ENCODE results near the gene ITGA11.

ITGA11 gene

DNA sequence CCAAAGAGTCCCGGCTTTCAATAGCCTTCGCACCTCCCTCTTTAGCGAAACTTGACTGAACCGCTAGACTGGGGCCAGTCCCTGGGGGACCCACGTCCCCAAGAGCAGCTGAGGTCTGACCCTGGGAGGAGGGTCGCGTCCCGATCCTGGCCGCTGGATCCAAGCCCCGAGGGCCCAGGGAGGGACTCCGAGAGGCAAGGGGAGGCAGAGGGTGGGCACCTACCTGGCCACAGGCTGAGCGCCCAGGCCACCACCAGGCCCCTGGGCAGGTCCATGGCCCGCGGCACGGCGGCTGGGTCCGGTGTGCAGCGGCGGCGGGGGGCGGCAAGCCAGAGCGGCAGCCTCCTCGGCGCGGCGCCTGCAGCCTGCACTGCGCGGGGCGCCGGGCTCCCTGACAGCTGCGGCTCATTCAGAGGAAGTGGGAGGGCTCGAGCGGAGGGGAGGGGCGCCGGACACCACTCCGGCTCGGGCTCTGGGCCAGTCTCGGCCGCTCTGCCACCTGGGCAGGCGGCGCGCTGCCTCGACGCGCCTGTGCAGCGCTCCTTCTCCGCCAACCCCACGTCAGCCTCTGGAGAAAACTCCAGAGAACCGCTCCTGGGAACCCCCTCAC, at the start of gene ITGA11:
ITGA11 (minus strand) TSS at position 372 of the 610 bp plus-strand sequence; CDS start at position 275, 97 bp downstream.
- peak; percentile 20 to 51 (median 25) for DNase-seq

- no peak for DNase-seq
Observed at GRCh38 chr15:68481321-68481720, 49.4 kb upstream of the ITGA11 start.

DNA sequence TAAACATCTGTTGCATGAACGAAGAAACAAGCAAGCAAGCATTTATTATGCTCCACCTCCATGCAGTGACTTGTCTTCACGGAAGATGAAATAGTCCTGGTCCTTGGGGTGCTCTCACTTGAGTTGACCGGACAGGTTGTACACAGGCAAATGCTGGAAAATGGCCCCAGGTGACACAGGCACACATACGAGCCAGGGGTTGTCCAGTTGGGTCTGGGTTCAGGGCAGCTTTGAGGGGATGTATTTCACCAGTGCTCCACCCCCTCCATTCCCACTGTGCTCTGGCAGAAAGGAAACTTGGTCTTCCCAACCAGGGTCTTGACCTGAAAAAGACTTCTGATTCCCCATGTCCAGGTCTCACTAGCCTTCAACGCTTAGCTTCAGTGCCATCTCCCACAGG, 48.3 kb upstream of the ITGA11 start:
- DNase-seq: no peak

DNA sequence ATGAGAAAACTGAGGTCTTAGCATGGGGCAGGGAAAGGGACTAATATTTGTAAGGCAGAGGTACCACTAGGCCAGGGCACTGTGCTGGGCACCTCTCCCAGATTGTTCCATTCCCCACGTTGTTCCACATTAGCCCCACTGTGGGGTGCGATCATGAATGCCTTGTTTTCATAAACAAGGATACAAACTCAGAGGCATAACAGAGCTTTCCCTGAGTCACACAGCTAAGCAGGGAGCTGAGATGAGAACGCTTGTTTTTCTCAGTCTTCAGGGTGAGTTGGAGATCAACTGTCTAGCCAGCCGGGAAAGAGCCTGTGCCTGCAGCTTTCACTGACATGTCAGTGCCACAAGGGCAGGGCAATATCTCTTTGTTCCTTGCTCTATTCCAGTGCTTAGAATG, 47.9 kb upstream of the ITGA11 start:
- no peak for DNase-seq

DNA sequence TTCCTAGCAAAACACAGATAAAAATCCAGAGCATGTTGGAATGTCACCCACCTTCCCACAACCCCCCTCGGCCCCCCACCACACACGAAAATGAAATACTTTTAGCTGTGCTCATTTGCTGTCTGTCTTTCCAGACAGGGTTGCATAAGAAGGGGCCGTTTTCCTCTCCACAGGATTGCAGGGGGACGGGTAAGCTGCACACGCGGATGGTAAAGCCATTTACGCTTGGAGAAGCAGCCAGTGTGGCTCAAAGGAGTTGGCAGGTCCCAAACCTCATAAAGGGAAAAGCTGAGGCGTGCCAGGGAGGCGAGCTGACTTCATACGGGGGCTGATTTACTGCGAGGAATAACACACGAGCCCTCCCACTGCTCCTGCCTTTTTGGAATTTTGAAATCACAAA, 47.4 kb upstream of the ITGA11 start:
- DNase-seq: no peak

- DNase-seq: no peak
Observed at GRCh38 chr15:68478853-68479252, 46.9 kb upstream of the ITGA11 start.

- no peak for DNase-seq
Observed at GRCh38 chr15:68475449-68475848, 43.5 kb upstream of the ITGA11 start.

DNA sequence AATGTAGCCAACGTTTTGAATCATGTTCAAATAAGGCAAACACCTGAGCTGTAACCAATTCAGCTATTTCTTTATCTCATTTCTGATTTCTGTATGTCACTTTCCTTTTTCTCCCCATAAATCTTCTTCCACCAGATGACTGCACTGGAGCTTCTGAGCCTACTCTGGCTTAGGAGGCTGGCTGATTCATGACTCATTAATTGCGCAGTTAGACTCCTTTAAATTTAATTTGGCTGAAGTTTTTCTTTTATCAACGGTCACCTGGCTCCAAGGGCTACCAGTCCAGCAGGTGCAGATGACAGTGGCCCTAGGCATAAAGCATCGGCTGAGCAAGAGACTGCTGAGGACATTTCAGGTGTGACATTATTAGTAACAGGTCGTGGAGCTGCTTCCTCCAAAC, 39.6 kb upstream of the ITGA11 start:
- no peak for DNase-seq

DNA sequence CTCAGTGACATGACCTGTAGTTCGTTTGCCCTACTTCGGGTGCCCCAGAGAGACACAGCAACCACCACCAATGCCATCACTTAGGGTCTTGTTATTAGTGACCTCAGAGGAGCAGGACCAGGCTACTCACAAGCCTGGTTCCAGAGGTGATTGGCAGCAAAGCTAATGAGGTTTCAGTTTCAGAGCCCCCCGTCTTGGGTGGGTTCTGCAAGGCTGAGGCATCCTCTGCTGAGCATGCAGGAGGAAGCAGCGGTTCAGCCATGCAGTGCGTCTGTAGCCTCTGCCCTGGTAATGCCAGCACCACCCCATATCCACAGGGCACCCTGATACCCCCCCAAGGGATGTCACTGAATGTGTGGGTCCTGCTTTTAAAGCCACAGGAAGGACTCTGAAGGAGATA, 39.0 kb upstream of the ITGA11 start:
- DNase-seq: no peak

- DNase-seq: no peak
Observed at GRCh38 chr15:68470049-68470742, 38.2 kb upstream of the ITGA11 start.

DNA sequence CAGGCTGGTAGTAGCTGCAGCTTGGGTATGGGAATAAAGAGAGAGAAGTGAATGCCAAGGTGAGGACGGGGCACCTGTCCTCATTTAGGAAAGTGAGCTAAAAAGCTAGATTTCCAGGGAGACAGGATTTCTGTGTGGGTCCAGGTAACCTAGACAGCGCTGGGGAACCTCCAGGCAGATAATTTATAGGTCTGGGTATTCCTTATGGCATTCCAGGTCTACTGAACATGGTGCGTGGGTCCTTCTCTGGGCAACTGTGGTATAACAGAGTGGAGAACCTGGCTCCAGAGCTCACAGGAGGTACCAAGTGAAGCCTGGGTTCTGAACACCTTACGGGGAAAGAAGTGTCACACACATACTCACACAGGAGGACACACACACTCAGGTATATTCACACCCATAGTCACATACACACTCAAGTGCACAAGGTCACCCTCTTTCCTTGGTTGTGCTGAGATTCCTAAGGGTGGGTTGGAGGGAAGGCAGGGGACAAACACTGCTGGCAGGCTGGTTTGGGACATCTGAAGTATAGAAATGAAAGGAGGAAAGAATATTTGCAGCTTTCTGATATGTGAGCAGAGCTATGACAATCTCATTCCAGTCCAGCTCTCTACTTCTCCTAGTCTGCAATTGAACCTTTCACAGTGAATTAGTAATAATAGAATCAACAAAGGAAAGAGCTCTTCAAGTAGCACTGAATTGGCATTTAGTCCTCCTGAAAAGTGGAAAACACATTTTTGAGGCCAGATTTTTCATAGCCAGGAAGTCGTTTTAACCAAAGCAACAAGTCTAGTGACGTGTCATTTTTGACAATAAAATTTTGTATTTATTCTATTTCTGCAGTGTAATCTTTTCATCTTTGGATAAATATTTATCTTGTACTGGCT, 37.4 kb upstream of the ITGA11 start:
- no peak for DNase-seq

DNA sequence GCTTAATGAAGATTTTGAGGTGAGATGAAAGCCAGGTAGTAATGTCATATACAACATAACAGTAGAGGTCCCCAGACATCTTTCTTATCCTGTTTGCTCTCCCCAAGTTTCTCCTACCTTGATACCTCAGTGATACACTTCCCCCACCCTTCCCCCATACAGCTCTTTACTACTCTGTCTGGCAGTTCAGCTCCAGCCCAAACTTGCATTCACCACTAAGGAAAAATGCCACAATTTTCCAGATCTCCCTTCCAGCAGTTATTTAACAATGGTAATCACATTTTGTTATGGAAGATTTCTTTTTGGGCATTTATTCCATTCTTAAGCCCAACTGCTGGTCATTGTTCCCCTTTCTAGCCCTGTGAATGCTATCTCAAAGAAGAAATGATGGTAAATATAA, 34.9 kb upstream of the ITGA11 start:
- DNase-seq: no peak

DNA sequence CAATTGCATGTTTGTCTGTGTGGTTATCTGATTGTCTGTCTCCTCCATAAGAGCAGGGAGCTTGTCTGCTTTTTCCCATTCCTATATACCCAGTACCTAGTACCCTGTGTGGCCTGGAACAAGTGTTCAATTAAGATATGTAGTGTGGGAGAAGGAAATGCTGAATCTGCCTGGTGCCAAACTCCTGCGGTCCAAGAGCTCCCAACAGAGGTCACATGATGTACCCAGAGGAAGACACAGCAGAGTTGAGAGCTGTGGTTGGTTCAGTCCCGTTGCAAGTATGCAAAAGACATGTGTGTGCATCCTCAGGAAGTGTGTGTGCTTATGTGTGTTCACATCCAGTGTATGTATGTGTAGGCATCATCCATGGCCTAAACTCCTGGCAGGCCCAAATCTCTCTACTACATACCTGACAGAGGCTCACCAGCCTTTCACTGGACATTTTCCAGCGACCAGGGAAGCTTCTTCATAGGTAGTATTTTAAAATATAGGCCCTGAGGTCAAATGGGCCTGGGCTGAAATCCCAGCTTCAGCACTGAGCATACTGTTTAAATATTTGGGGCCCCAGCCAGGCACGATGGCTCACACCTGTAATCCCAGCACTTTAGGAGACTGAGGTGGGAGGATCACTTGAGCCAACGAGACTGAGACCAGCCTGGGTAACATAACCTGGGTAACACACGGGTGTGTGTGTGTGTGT, 34.0 kb upstream of the ITGA11 start:
- no peak for DNase-seq

DNA sequence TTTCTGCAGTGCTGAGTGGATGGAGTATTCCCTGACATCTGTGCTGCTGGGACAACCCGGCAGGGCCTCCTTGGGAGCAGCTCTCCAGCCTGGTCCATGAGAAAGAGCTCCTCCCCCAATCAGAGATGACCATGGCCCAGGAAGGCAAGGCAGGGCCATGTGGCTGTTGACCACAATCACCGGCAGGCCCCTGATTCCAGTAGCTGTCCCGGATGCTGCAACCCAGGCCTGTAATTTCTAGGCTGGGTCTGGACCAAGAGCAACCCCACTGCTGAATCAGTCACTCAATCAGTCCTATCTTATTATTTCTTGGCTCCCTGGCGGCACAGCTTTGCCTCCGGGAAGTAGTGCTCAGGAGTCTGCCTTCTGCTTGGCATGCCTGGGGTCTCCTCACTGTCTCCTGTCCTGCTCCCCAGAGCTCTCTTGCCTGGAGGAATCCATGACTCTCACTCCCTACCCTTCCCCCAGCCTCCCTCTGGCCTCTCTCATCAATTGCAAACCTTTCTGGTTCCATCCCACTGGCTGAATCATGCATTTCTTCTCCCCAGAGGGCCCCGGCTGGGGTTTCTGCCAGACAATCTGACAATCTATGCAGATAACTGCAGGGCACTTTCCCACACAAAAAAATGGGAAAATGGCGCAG, 32.6 kb upstream of the ITGA11 start:
- DNase-seq: no peak

DNA sequence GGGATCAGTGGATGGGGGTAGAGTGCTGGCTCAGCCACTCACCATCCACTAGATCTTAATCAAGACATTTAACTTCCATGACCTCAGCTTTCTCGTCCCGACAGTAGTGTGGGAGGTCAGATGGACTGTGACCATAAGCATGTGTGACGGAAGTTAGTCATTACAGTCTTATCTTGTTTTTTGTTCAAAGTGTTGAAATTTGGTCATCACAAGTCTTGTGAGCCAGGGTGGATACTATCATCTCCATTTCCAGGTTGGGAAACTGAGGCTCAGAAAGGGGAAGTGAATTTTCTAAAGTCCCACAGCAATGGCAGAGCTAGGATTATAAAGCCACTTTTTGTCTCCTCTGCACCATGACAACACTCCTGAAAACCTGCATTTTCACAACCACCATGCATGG, 32.0 kb upstream of the ITGA11 start:
- DNase-seq: no peak

DNA sequence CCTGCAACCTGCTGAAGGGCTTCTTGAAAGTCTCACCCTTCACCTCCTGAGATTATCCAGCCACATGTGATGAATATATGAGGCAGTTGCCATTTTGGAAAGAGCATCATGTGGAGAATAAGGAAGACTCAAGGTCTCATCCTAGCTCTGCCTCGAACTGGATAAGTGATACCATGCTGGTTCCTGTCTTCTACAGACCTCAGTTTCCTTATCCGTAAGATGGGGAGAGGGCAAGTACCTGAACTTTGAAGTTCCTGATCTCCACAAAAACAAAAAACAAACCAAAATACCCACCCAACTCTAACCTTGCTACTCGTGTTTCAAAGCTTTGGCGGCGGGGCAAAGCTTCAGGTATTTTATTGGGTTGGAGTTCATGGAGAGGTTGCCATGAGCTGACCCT, 31.5 kb upstream of the ITGA11 start:
- no peak for DNase-seq

- no peak for DNase-seq
Observed at GRCh38 chr15:68460166-68460565, 28.2 kb upstream of the ITGA11 start.

DNA sequence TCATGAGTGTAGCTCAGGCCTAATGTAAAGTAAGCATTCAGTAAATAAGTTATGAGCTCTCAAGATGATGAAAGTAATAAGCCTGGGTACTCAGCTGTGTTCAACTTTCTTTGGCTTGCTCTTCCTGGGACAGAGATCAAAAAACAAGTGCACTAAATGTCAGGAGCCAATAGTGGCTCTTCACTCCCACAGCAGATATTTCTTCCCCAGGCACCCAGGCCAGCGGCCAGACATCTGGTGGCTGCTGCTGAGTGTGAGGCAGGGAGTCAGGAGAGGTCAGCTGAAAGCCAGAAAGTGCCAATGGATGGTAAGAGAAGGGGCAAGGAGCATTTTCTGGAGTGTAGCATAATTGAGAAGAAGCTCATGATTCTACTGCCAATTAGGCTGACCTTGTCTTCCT, 18.2 kb upstream of the ITGA11 start:
- no peak for DNase-seq

- no peak for DNase-seq
Observed at GRCh38 chr15:68449389-68449788, 17.4 kb upstream of the ITGA11 start.

- no peak for DNase-seq
Observed at GRCh38 chr15:68447976-68448755, 16.2 kb upstream of the ITGA11 start.

GRCh38 chr15:68447209-68447608, 15.2 kb upstream of the ITGA11 start:
- DNase-seq: no peak

DNA sequence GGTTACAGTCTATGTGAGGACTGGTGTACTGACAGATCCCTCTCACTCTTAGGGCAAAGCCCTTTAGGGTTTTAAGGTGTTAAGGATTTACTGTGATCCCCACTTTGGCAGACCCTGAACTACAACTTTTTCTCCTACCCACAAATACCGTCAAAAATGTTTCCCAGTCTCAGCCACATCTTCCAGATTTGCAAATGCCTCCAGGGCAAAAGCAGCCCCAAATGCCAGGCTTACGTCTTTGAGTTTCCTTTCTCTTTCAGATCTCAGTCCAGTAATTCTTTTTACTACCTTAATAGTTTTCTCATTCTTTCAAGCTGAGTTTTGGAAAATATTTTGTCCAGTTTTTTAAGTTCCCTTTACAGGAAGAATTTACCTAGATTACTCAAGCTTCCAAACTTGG, 13.4 kb upstream of the ITGA11 start:
- no peak for DNase-seq
